Dermis microvascular lymphatic vessel endothelial cell (primary cell): ENCODE results near the gene SRCIN1. TPM values are rescaled to one million over a fixed set of nuclear protein-coding genes. Genes with fewer than 3 reads are reported as not detected.

Source experiments
- DNase-seq, 2 donors: peaks; one replicate each; pipeline versions ENCODE4 v3.0.0 to v3.0.0-alpha.2; 2010; ENCODE audit warnings: low read depth in 2 of 2
- total RNA-seq: library from RNA; depleted of rRNA; stranded (reverse); fragments of >200 nt; gene quantifications from 2 replicates; pipeline ENCODE4 v1.2.1, GENCODE V29; 2014

Gene SRCIN1
- total RNA-seq, 1 donor from 2014 or later, result under 0.01 TPM

DNA sequence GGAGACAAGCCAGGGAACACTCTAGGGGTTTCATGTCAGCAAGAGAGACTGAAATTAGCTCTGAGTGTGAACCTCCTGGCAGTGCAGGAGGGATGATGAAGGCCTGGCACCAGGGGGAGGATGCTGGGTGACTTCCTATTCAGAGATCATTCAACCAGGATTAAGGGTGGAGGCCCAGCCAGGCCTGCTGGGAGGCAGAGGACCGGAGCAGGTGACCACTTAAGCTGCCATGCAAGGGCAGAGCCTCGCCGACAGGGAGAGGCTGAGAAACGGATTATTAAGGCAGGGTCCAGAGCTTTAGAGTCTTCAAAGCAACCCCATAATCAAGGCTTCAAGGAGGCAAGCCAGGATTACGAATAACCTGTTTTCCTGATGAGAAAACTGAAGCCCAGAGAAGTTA lies 10.6 kb upstream of the SRCIN1 start:
- DNase-seq, result no peak

DNA sequence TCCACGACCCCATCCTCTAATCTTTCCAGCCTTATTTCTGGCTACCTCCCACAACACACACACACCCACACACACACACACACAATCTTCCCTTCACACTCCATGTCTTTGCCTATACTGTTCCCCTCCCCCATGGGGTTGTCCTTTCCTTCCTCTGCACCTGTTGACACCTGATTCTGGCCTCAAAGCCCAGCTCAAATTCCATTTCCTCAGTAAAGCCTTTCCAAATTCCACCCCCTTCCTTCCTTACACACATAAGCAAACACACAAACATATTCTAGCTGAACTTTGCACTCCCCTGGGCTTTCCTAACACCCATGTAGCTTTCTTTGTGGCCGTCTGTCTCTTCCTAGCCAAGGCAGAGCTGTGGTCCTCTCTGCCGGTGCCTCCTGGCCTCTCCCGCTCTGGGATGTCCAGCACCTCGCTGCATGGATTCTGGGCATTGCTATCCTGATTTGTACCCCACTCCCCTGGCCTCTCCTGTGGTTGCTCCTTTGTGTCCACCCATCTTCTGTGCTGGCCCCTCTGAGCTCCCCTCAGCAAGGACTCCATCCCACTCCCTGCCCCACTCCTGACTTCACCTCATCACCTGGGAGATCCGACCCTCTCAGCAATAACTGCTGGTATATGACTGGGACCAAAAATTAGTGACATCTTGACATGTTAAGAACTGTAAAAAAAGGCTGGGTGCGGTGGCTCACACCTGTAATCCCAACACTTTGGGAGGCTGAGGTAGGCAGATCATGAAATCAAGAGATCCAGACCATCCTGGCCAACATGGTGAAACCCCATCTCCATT lies 8.4 kb upstream of the SRCIN1 start:
- DNase-seq, result no peak

DNA sequence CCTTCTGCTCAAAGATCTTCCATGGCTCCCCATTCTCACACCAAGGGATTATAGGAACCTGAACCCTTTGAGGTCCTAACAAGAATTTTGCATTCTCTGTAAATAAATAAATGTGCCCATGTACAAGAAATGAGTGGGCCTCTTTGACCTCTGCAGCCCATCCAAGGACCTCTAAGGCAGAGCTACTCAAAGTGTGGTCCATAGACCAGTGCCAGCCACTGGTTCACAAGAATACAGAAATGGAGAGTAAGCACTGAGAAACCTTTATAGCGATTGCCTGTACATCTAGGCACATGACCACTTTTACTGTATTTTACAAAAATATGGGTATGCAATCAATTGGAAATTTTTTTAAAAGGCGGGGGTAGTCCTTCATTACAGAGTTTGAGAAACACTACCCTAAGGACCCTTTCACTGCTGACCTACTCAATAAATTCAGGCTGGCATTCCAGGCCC lies 7.8 kb upstream of the SRCIN1 start:
- no peak for DNase-seq

DNA sequence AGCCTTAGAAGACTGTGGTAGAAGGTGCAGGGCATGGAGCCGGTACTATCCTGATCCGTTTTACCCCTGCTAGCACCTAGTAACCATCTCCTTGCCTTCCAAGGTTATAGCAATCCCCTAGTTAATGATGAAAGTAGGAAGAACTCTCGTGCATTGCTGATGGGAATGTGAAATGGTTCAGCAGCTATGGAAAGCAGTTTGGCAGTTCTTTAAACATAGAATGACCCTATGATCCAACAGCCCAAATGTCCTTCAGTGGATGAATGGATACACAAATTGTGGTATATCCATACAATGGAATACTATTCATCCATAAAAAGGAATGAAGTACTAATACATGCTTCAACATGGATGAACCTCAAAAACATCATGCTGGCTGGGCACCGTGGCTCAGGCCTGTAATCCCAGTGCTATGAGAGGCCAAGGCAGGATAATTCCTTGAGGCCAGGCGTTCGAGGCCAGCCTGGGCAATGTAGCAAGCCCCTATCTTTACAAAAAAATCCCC lies 6.2 kb upstream of the SRCIN1 start:
- DNase-seq, result no peak

DNA sequence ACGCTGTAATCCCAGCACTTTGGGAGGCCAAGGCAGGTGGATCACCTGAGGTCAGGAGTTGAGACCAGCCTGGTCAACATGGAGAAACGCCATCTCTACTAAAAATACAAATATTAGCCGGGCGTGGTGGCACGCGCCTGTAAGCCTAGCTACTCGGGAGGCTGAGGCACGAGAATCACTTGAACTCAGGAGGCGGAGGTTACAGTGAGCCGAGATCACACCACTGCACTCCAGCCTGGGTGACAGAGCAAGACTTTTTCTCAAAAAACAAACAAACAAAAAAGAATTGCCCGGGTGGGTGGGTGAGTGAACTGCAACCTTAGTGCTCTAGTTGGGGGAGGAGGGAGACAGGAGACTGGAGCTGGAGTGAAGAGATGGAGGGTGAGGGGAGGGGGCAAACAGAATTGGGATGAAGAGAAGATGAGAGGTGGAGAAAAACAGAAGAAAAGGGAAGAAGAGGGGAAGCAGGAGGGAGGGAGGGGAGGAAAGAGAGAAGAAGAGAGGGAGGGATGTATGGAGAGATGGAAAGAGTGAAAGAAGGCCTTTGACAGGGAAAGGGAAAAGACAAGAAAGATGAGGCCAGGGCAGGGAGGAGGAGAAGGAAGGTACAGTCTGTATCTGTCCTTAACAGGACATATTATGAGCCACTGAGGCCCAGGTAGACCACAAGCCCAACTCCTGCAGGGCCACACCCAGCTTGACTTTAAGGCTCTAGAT lies 5.5 kb upstream of the SRCIN1 start:
- no peak for DNase-seq

DNA sequence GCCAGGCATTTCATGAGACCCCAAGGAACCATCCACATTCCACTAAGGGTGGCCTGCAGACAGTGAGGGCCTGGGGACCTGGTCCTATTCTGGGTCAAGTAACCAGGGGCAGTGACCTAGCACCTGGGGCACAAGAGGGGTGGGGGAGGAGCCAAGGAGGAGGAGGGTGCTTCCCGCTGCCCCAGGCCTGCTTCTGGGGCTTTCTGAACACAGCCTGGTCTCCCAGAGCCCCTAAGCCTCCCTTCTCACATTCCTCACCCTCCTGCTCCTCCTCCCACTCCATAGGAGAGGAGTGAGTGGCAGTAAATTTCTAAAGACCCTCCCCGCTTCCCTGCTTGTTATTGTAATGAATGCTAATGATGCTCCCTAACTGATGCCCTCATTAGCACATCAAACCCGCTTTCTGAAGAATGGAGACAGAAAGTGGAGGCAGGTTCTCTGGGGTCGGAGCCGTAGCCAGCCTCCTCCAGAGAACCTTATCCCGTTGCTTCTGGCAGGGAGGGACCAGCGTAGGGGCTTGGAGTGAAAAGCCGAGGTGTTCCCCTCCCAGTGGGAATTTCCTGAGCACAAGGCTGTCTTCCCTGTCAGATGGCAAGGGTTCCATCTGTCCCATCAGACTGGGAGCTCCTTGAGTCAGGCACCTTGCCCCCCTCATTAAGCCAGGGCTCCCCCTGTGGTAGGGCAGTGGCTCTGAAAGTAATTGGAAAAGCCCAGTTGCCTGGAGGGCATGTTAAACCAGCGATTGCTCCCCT lies 3.7 kb upstream of the SRCIN1 start:
- no peak for DNase-seq

DNA sequence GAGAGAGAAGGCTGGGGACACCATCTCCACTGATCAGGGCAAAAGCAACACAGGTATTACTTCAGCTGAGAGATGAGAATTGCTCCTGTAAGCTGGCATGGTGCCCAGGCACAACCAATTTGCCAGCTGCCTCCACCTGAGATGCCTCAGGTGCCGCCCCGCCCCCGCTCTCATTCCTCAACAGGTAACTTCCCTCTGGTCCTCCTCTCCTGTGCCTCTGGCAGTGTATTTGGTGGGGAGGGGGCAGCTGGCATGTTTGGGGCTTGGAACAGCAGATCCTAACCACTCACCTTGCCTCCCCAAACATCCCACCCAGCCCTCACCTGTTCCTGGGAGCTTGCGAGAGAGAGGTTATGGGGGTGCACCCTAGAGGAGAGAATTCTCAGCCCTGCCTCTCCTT lies 2.9 kb upstream of the SRCIN1 start:
- no peak for DNase-seq

DNA sequence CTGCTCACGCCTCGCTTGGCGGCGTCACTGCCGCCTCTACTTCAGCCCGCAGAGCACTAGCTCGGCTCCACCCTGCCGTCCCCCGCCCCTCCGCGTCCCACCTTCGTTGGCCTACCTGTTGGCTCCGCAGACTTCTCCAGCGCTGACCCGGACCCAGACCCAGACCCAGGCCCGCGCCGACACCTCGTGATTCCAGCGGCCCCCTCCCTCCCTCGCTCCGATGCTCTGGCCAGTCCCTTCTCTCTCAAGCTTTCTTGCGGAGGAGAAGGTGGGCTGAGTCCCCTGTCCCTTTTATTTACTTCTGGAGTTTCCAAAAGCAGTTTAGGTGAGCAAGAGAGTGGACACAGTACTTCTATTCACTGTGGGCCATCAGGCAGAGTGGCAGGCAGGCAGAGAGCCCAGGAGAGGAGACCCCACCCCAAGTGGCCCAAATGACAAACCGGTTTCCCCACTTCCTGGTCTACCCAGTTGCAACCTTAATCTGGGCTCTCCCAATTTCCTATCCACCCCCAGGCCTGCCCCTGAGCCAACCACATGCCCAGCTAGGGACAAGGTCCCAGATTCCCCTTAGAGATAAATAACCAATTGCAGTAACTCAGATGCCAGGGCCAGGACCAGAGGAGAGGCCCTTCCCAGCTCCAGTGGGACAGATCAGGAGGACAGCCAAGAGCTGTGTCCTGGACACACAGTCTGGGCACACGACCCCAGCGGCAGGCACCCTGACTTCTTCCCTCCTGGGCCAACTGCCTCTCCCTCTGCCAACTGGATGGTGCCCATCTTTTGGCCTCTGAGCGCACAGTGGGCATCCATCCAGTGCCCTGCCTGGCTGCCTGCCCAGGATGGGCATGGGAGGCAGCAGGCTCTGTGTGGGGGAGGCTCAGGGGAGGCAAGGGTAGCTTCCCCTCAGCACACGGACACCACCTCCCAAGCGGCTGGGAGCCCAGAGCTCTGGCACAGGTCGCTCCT lies 1.2 kb upstream of the SRCIN1 start:
- no peak for DNase-seq

DNA sequence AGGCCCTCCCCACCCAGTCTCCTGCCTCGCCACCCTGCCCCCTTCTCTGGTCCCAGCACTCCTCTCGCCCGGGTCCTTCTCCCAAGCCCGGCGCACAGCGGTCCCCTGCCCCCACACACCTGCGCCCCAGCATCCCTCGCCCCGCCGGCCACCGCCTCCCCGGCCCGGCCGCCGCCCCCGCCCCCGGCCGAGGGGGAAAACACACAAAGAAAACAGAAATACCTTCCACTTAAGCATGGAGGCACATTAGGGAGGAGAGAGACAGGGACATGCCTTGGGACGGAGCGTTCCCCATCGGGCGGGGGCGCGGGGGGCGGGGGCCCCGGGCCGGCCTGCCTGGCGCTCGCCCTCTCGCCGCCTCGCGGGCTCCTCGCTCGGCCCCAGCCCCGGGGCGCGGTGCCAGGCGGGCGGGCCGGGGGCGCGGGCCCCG lies 326 bp downstream of the SRCIN1 start:
- DNase-seq, result no peak

DNA sequence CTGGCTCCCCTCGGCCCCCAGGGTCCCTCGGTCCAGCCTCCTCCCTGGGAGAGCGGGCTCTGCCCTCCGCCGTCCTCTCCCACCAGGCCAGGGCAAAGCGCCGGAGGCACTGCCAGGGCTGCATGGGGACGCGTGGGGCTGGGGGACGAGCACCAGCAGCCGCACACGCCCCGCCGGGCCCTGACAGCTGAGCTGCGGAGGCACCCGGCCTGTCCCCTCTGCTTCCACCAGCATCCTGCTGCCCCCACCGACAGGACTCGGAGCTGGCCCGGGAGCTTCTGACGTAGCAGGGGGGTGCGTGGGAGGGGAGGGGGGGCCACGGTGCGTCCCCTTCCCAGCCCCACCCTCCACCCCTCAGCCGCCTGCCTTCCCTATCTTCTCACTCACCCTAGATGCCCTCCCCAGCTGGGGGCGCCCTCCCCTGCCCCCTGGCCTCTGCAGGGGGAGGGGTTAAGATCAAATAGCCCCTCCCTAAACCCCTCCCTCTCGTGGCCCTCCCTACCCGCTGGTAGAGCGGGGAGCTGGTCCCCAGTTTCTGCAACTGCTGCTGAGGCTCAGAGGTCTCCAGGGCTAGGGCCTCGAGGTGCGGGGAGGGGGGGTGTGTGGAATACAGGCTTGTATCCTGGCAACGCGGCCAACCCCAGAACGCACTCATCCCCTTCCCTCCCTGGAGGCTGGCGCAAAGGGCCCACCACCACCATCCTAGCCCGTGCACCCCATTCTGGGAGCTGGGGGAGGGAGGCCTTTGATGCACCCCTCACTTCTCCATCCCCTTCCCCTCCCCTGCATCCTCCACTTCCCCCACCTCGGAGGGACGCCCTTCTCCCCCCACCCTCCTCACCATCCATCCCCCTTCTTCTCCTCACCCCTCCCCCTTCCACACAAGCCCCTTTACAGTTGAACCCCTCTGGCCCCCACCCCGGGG lies 1.0 kb downstream of the SRCIN1 start:
- DNase-seq, result no peak

DNA sequence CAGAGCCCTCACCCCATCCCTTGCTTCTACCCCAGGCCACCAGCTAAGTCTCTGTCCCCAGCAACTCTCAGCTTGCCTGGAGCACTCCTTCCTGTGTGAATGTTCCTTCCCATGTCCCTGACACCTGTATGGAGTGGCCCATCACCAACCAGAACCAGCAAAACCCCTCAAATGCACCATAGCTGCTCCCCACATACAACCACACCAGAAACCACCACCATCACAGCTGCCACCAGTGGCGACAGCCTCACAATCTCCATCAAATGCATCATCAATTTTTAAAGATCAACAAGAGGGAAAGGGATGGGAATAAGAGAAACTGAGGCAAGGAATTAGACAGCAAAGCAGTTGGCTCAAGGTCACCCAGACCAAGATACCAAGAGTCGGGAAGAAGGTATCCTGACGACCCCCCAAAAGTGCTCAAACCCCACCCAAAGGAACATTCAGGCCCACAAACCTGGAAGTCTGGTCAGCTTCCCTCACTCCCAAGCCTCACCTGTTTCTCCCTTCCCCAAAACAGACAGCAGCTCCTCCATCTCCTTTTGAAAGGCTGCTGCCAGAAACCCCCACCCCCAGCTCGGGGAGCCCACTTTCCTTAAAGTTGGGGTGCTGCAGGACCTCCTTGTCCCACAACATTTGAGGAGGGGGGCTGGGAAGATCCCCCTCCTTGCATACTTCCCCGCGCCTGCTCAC lies 1.8 kb downstream of the SRCIN1 start:
- DNase-seq, result no peak

DNA sequence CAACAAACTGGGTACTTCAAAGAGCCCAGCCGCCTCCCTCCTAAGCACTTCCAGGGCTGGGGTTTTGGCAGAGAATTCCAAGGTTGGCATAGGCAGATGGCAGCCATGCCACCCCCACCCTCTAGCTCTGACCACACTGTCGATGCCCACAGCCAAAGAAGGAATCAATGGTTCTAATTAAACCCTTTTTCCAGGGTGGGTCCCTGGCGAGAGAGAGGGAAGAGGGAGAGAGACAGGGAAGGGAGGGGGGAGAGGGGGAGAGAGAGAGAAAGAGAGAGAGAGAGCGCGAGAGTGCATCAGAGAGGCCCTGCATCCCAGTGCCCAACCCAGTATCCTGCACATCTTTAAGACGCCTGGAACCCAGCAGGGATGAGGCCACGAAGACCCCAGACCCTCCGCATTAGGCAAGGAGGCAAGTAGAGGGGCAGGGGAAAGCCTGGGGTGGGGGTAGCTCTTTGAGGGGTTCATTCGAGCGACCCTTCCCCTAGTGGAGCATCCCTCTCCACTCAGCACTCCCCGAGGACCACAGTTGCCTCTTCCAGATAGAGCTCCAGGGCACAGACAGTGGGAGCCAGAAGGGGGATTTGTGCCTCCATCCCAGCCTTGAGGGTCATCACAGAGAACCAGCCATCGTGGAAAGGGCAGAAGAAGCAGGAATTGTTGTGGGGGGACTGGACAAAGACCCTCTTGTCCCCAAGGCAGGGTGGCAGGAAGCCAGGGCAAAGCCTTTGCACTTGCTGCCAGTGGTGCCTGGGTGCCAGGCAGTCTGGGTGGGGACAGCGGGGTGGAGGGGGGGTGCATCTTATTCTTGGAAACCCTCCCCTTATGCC lies 2.6 kb downstream of the SRCIN1 start:
- DNase-seq, result no peak

DNA sequence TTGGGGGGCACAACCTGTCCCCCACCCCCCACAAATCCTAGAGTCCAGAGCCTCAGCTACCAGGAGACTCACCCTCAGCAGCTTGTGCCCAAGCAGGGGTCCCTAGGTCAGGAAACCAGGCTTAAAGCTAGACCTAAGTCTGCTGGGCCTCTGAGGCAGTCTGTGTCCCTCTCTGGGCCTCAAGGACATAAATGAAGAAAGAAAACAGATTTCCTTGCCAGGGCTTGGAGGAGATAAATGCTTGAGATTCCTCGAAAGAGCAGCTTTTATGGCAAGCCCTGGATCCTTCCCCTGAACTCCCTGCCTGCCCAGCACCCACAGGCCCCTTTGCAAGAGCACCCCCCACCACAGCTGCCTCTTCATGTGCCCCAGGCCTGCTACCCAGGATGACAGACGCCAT lies 3.3 kb downstream of the SRCIN1 start:
- DNase-seq, result no peak

DNA sequence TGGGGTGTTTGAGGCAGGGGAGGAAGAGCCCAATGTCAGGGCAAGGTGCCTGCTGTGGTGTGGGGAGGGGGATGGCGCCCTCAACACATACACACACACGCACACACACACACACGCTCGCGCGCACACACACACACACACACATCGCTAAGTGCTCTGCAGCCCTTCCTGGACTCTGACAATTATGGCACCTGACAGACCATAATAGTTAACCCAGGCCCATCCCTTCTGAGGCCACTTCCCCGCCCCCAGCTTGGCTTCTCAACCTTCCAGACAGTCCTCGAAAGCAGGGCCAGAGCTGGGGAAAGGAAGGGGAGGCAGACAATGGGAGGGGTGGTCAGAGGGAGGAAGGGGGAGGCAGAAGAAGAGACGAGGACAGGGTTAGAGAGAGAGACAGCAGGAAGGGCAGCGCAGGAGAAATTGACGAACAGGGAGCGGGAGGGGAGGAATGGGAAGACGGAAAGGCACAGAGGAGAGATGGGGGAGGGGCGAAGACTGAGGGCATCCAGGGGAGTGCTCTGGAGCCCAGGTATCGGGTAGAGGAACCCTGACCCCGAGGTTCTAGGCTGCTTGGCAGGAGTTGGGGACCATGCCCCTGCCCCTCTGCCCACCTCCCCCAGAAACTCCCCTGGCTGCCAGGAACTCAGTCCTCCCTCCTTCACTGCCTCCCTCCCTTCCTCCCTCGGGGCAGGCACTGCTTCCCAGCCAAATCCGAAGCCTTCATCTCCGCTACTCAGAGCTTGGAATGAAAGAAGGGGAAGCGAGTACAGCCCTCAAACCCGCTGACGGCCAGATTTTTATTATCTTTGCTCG lies 4.0 kb downstream of the SRCIN1 start:
- DNase-seq, result no peak

DNA sequence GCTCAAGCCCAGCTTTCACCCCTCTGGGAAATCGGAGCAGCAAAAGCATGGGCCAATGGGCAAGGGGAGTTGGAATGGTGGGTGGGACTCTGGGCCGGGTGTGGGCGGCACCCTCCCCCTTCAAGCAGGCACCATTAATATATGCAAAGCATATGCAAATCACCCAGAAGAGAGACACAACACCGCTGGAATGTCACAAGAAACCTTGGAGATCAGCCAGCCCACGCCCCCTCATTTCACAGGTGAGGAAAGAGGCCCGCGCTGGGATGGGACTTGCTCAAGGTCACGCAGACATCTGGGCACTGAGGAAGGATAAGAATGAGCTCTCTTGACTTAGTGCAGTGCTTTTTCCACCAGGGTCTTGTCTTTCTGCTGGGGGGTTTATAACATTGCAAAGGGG lies 4.8 kb downstream of the SRCIN1 start:
- no peak for DNase-seq

DNA sequence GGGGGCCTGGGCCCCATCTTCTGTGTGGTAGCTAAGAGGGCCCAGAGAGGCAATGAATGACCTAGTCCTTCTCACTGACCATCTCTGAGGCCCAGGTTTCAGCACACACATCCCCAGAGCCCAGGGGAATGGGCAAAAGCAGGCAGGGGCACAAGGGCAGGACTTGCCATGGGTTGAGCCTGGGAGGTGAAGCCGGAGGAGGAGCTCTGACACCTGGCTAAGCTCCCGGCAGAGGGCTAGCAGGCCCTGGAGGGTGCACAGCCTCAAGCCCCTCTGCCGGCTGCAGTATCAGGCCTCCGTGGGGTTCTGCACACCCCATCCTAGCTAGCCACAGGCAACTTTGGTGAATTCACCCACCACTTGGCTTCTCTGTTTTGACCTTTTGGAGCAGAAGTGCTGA lies 5.3 kb downstream of the SRCIN1 start:
- DNase-seq, result no peak

DNA sequence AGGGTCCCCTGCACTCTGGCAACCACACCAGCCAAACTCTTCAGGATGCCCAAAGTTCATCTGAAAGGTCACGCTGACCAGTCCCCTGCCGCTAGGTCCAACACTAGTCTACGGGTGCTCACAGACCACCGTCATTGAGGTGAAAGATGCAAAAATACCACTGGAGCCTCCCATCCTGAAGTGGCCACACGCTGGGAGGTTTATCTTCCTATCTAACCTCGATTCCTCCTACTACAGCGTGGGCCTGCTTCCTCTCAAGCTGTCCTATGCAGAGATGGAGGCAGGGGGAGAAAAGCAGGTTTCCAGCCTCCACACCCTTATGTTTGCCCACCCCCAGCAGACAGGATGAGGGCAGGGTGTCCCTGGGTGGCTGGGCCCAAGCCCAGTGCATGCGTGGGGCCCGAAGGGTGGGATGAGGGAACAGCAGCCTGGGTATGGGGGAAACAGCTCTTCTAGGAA lies 6.3 kb downstream of the SRCIN1 start:
- no peak for DNase-seq
